ENCODE results near the gene FAM200A. TPM values are rescaled to one million over a fixed set of nuclear protein-coding genes. Genes with fewer than 3 reads are reported as not detected.
"Not testable (repeated sequence)": the region's sequence is repeated elsewhere in the genome, so short reads cannot be mapped to it uniquely, and the experiment has no call there.

The FAM200A gene
- total and polyA plus RNA-seq, 8 donors: 4.1 to 16.4 (median 15.3) TPM

GRCh38 chr7:99551334-99551733, 580 bp downstream of the FAM200A start:
- DNase-seq (peak in 2 of 4 donors; percentile 7 to 9), ATAC-seq (peak; percentile 43)

GRCh38 chr7:99549545-99549944, 2.4 kb downstream of the FAM200A start:
- intact Hi-C loops (cut with DNase I); H3K27me3 ChIP-seq; H3K27ac ChIP-seq; H3K4me3 ChIP-seq; DNase-seq; ATAC-seq: not testable (repeated sequence)
- peaks cover 0 to 10% of the 10 kb centered on the region in 2 donors for H3K9me3 ChIP-seq
- H3K4me1 ChIP-seq: peaks cover 9 to 14% of the 10 kb centered on the region in 2 donors
- H3K36me3 ChIP-seq: peaks cover 0 to 34% of the 10 kb centered on the region in 2 donors

More at GRCh38 chr7:99551334-99551733, 580 bp downstream of the FAM200A start:
- TF ChIP-seq CTCF (IDR thresholded peaks at IDR 0.05): no peak
- intact Hi-C loops (cut with DNase I): no loop called here
- peaks cover 0 to 6% of the 10 kb centered on the region in 2 donors for H3K9me3 ChIP-seq
- peaks cover 9 to 26% of the 10 kb centered on the region in 2 donors for H3K4me1 ChIP-seq
- no peaks in the 10 kb centered on the region for H3K27me3 ChIP-seq
- peaks cover 0 to 39% of the 10 kb centered on the region in 2 donors for H3K36me3 ChIP-seq
- peak overlapping the region; percentile 65 to 75 for H3K27ac ChIP-seq
- H3K4me3 ChIP-seq: peak overlapping the region; percentile 59 to 86

- DNase-seq; ATAC-seq; H3K27ac ChIP-seq; H3K27me3 ChIP-seq; intact Hi-C loops (cut with DNase I); H3K4me1 ChIP-seq; H3K4me3 ChIP-seq: not testable (repeated sequence)
- Histone ChIP-seq H3K9me3 (peaks cover 0 to 45% of the 10 kb centered on the region in 2 donors), H3K36me3 (peaks cover 0 to 25% of the 10 kb centered on the region in 2 donors)
Measured at GRCh38 chr7:99545308-99545707, 6.6 kb downstream of the FAM200A start.

GRCh38 chr7:99543916-99544315, 8.0 kb downstream of the FAM200A start:
- DNase-seq (no peak), ATAC-seq (no peak)
- Histone ChIP-seq H3K27me3 (no peaks in the 10 kb centered on the region), H3K27ac (no peak overlapping the region), H3K9me3 (peaks cover 0 to 59% of the 10 kb centered on the region in 2 donors), H3K4me3 (no peak overlapping the region), H3K4me1 (no peaks in the 10 kb centered on the region), H3K36me3 (peaks cover 0 to 25% of the 10 kb centered on the region in 2 donors)
- intact Hi-C loops (cut with DNase I): no loop called here
- TF ChIP-seq CTCF (IDR thresholded peaks at IDR 0.05): no peak

GRCh38 chr7:99543081-99543671, 8.7 kb downstream of the FAM200A start:
- Histone ChIP-seq H3K27me3 (no peaks in the 10 kb centered on the region), H3K36me3 (peaks cover 0 to 23% of the 10 kb centered on the region in 2 donors), H3K4me1 (no peaks in the 10 kb centered on the region), H3K27ac (no peak overlapping the region), H3K4me3 (no peak overlapping the region), H3K9me3 (peaks cover 0 to 67% of the 10 kb centered on the region in 2 donors)
- TF ChIP-seq CTCF (IDR thresholded peaks at IDR 0.05): no peak
- no peak for DNase-seq
- intact Hi-C loops (cut with DNase I): no loop called here
- ATAC-seq: no peak

GRCh38 chr7:99541212-99541611, 10.7 kb downstream of the FAM200A start:
- ATAC-seq (no peak), DNase-seq (no peak)
- H3K9me3 ChIP-seq: peaks cover 0 to 65% of the 10 kb centered on the region in 2 donors
- peaks cover 0 to 5% of the 10 kb centered on the region in 2 donors for H3K36me3 ChIP-seq
- H3K27ac ChIP-seq: no peak overlapping the region
- intact Hi-C loops (cut with DNase I): no loop called here
- H3K4me3 ChIP-seq: no peak overlapping the region
- H3K4me1 ChIP-seq: no peaks in the 10 kb centered on the region
- TF ChIP-seq CTCF (IDR thresholded peaks at IDR 0.05): no peak
- H3K27me3 ChIP-seq: no peaks in the 10 kb centered on the region

Measured in left lung (tissue), 10 donors.